Loucy (cell line): ENCODE results near the gene TEAD4.

Experiments
- H2AFZ ChIP-seq: fragments of 200-600 bp; sonication (generic); 2 replicates; pipeline ENCODE4 v1.6.0; 2016; ENCODE audit warnings: antibody characterized with exemption, mild to moderate bottlenecking, low read length, moderate library complexity
- H3F3A ChIP-seq: fragments of 200-600 bp; 2 replicates; pipeline ENCODE4 v1.6.0; 2016; ENCODE audit warnings: antibody characterized with exemption, low read depth, mild to moderate bottlenecking
- H3K27me3 ChIP-seq: fragments of 200-600 bp; sonication (generic); 2 replicates; pipeline ENCODE4 v1.6.1; 2014; ENCODE audit warnings: low read length, mild to moderate bottlenecking; ENCODE audit not compliant: insufficient read depth, poor library complexity, severe bottlenecking
- H3K36me3 ChIP-seq: fragments of 200-600 bp; sonication (generic); 2 replicates; pipeline ENCODE4 v1.6.1; 2016; ENCODE audit warnings: low read length; ENCODE audit not compliant: insufficient read depth
- H3K4me1 ChIP-seq: fragments of 200-600 bp; sonication (generic); 2 replicates; pipeline ENCODE4 v1.5.1; 2014; ENCODE audit warnings: low read length, mild to moderate bottlenecking; ENCODE audit not compliant: insufficient read depth, poor library complexity, severe bottlenecking
- H3K4me2 ChIP-seq: fragments of 200-600 bp; sonication (generic); 2 replicates; pipeline ENCODE4 v1.6.0; 2014; ENCODE audit warnings: antibody characterized with exemption, low read length, low read depth, mild to moderate bottlenecking; ENCODE audit not compliant: poor library complexity, severe bottlenecking
- H3K4me3 ChIP-seq: fragments of 200-600 bp; sonication (generic); 2 replicates; pipeline ENCODE4 v1.5.1; 2014; ENCODE audit warnings: low read length, mild to moderate bottlenecking, mixed read lengths; ENCODE audit not compliant: poor library complexity, severe bottlenecking
- H3K79me2 ChIP-seq: fragments of 200-600 bp; sonication (generic); 2 replicates; pipeline ENCODE4 v1.6.1; 2014; ENCODE audit warnings: low read length; ENCODE audit not compliant: insufficient read depth
- H3K9ac ChIP-seq: fragments of 200-600 bp; sonication (generic); 2 replicates; pipeline ENCODE4 v1.6.0; 2014; ENCODE audit warnings: mild to moderate bottlenecking, low read depth, low read length, moderate library complexity; ENCODE audit not compliant: poor library complexity, severe bottlenecking
- H3K9me2 ChIP-seq: fragments of 200-600 bp; sonication (generic); replicated peaks from 2 replicates; pipeline ENCODE4 v1.6.1; 2016; ENCODE audit warnings: low read depth, low read length, mixed read lengths
- H3K9me3 ChIP-seq: fragments of 200-600 bp; sonication (generic); 2 replicates; pipeline ENCODE4 v1.6.1; 2014; ENCODE audit warnings: mild to moderate bottlenecking, antibody characterized with exemption, low read length, low read depth; ENCODE audit not compliant: insufficient read depth
- H4K20me1 ChIP-seq: fragments of 200-600 bp; sonication (generic); 2 replicates; pipeline ENCODE4 v1.6.0; 2014; ENCODE audit warnings: antibody characterized with exemption, low read length, mild to moderate bottlenecking; ENCODE audit not compliant: insufficient read depth, poor library complexity, severe bottlenecking
- EZH2phosphoT487 ChIP-seq: fragments of 200-600 bp; IDR thresholded peaks from 2 replicates; pipeline ENCODE4 v1.6.1; 2018; ENCODE audit warnings: antibody characterized with exemption, mild to moderate bottlenecking, moderate library complexity, borderline replicate concordance
- TF ChIP-seq, protein P1 (sequence below): fragments of 200-600 bp; sonication (generic); conservative IDR thresholded peaks from 2 replicates; pipeline ENCODE4 v1.5.1; 2014; ENCODE audit warnings: mild to moderate bottlenecking, antibody characterized with exemption, low read length

Gene TEAD4

DNA sequence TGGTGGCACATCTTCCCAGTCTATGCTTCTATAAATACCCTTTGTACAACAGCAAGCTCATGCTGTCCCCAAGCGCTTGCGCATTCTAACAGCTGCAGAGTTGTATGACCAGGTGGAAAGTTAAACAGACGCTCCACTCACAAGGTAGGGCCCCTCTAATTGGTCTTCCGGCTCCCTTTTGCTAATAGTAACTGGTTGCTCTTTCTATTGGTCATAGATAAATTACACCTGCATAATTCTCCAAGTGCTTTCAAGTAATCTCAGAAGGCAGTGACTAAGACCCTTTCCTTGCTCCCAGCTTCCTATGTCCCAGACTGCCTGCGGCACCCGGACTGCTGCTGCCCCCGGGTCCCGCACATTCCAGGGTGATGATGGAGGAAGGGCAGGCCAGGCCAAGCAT is 111.9 kb downstream of the TEAD4 start:
- H4K20me1 ChIP-seq = no peaks in the 10 kb centered on the region
- no peaks in the 10 kb centered on the region for H3K4me1 ChIP-seq

DNA sequence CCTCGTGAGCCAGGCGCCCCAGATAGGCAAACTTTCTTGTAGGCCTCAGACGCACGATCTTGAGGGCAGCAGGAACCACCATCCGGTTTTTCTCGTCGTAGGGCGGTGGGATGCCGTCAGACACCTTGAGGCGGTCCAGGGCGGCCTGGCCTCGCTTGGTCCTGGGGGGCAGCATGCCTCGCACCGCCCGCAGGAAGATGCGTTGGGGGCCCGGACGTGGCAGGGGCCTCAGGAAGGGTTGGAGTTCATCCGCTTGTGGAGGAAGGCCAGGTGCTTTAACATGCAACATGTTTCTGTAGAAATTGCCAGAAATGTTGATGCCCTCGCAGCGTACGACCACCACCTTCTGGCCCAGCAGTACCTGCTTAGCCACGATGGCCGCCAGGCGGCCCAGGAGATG is 112.5 kb downstream of the TEAD4 start:
- Histone ChIP-seq H4K20me1 (no peaks in the 10 kb centered on the region), H3K36me3 (no peaks in the 10 kb centered on the region), H3K4me2 (no peak overlapping the region), H3K9ac (no peak overlapping the region), H3K27me3 (peaks cover 13% of the 10 kb centered on the region), H2AFZ (no peak overlapping the region), H3K79me2 (no peaks in the 10 kb centered on the region), H3K9me2 (no peaks in the 10 kb centered on the region), H3F3A (no peaks in the 10 kb centered on the region), H3K4me3 (no peak overlapping the region), H3K9me3 (no peaks in the 10 kb centered on the region), H3K4me1 (peaks cover 2% of the 10 kb centered on the region)
- TF ChIP-seq, protein P1, sequence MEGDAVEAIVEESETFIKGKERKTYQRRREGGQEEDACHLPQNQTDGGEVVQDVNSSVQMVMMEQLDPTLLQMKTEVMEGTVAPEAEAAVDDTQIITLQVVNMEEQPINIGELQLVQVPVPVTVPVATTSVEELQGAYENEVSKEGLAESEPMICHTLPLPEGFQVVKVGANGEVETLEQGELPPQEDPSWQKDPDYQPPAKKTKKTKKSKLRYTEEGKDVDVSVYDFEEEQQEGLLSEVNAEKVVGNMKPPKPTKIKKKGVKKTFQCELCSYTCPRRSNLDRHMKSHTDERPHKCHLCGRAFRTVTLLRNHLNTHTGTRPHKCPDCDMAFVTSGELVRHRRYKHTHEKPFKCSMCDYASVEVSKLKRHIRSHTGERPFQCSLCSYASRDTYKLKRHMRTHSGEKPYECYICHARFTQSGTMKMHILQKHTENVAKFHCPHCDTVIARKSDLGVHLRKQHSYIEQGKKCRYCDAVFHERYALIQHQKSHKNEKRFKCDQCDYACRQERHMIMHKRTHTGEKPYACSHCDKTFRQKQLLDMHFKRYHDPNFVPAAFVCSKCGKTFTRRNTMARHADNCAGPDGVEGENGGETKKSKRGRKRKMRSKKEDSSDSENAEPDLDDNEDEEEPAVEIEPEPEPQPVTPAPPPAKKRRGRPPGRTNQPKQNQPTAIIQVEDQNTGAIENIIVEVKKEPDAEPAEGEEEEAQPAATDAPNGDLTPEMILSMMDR = no peak
- no peak for TF ChIP-seq EZH2phosphoT487

More for the DNA sequence above, 111.9 kb downstream of the TEAD4 start:
- peaks cover 7% of the 10 kb centered on the region for H3K27me3 ChIP-seq
- H3K4me3 ChIP-seq = no peak overlapping the region
- TF ChIP-seq EZH2phosphoT487 = no peak
- TF ChIP-seq, protein P1 = no peak
- no peaks in the 10 kb centered on the region for H3K9me3 ChIP-seq
- H3K9me2 ChIP-seq = no peaks in the 10 kb centered on the region
- H3K36me3 ChIP-seq = no peaks in the 10 kb centered on the region
- no peak overlapping the region for H3K9ac ChIP-seq
- H3K4me2 ChIP-seq = no peak overlapping the region
- H3F3A ChIP-seq = no peaks in the 10 kb centered on the region
- no peak overlapping the region for H2AFZ ChIP-seq
- H3K79me2 ChIP-seq = no peaks in the 10 kb centered on the region

DNA sequence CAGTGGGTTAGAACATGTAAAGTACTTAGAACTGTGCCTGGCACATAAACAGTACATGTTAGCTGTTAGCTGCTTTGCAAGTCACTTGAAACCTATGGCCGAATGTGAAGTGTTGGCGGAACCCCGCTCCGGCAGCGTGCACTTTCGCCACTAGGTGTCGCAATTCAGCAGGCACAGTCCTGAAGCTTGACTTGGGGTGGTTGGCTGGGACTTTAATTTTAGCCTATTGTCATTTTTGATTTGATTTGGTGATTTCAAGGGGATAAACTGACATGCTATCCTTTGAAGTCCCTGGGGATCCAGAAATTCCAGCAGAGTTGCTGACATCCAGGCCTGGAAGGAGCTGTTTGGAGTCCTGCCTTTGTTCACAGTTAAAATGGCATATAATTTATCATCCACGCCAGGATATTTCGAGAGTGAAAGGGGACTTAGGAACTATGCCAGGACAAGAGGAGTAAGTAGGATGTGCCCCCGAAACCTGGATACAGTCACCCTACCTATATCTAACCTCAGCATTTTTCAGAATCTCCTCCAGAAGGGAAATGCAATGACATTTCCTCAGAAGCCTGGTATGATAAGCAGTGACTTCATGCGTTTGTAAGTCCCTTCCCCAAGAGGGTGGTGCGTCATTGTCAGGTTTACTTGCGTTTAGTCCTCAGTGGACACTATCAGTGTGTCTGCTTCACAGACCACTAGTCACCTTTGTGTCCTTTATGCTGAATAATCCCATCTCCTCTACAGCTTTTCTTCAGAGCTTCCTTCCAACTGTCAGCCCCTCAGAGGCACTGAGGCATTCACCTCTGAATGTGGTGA is 114.4 kb downstream of the TEAD4 start:
- H3F3A ChIP-seq = 0 out of 2 replicates have a peak, but pooled peaks cover 3% of the 10 kb centered on the region
- no peaks in the 10 kb centered on the region for H3K36me3 ChIP-seq
- no peaks in the 10 kb centered on the region for H3K79me2 ChIP-seq
- peaks cover 9% of the 10 kb centered on the region for H3K4me1 ChIP-seq
- no peaks in the 10 kb centered on the region for H3K9me3 ChIP-seq
- H3K4me2 ChIP-seq = no peak overlapping the region
- TF ChIP-seq, protein P1 = peak; percentile 98
- TF ChIP-seq EZH2phosphoT487 = no peak
- H3K9me2 ChIP-seq = no peaks in the 10 kb centered on the region
- no peaks in the 10 kb centered on the region for H4K20me1 ChIP-seq
- H3K27me3 ChIP-seq = peaks cover 14% of the 10 kb centered on the region
- no peak overlapping the region for H2AFZ ChIP-seq
- no peak overlapping the region for H3K4me3 ChIP-seq
- no peak overlapping the region for H3K9ac ChIP-seq
